EH (cell line): ENCODE results near the gene NCCRP1.

Source experiments
- DNase-seq: peaks from one replicate; pipeline ENCODE4 v3.0.0-alpha.2; 2015; ENCODE audit warnings: low read depth

Gene NCCRP1

GRCh38 chr19:39196860-39197562 is at the start of gene NCCRP1:
Gene NCCRP1 (plus strand): TSS chr19:39196964. CDS start chr19:39196983, 19 bp downstream.
- no peak for DNase-seq

DNA sequence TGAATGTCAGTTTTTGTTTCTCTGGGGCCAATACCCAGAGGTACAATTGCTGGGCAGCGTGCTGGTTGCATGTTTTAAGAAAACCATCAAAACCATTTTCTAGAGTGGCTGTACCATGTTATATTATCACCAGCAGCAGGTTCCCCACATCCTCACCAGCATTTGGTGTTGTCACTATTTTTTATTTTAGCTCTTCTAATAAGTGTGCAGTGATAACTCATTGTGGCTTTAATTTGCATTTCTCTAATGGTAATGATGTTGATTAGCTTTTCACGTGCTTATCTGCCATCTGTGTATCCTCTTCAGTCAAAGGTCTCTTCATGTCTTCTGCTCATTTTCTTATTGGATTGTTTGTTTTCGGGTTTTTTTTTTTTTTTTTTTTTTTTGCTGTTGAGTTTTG is 49.3 kb upstream of the NCCRP1 start:
- DNase-seq = no peak

DNA sequence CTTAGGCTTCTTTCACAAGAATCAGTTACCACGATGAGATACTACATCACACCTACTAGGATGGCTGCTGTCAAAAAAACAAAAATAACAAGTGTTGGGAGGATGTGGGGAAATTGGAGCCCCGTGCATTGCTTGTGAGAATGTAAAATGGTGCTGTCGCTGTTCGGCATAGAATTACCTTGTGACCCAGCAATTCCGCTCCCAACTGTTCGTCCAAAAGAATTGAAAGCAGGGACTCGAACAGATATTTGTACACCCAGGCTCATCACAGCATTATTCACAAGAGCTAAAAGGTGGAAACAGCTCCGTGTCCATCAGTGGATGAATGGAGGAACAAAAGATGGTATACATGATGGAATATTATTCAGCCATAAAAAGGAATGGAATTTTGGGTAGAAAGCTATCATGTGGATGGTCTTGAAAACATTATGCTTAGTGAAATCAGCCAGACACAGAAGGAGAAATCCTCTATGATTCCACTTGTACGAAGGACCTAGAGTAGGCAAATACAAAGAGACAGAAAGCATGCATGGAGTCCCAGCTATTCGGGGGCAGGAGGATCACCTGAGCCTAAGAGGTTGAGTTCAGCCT is 47.7 kb upstream of the NCCRP1 start:
- DNase-seq = no peak

- no peak for DNase-seq
Observed at GRCh38 chr19:39150235-39150634, 46.5 kb upstream of the NCCRP1 start.

DNA sequence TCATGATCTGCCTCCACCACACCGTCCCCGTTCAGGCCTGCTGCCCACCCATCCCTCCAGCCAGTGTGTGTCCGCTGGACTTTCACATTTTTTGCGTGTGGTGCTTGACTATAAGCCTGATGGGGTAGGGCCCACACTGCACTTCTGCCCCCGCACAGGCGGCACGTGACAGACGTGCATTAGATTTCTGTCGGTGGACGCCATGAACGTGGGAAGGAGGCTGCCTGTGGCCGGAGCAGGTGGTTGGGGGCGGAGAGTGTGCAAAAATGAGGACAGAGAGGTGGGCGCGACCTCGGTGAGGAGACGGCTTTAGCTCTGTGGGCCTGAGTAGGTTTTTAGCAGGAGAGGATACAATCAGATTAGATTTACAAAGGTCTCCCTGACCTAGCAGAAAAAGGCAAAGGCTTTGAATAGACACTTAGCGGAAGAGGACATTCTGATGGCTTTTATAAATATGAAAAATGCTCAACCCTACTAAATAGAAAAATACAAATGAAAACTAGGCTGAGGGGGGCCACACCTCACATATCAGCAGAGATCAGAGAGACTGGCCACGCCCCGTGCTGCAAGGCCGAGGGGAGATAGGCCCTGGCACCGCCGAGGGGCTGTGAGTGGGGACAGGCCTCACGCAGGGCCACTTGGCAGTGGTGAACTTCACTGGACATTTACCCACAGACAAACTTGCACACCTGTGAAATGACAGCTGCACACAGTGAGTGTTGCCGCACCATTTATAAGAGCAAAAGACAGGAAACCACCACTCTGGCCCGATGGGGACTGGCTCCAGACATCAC is 45.8 kb upstream of the NCCRP1 start:
- DNase-seq = no peak

GRCh38 chr19:39152066-39152465 is 44.7 kb upstream of the NCCRP1 start:
- DNase-seq = no peak

- no peak for DNase-seq
Observed at GRCh38 chr19:39154100-39154628, 42.6 kb upstream of the NCCRP1 start.

DNA sequence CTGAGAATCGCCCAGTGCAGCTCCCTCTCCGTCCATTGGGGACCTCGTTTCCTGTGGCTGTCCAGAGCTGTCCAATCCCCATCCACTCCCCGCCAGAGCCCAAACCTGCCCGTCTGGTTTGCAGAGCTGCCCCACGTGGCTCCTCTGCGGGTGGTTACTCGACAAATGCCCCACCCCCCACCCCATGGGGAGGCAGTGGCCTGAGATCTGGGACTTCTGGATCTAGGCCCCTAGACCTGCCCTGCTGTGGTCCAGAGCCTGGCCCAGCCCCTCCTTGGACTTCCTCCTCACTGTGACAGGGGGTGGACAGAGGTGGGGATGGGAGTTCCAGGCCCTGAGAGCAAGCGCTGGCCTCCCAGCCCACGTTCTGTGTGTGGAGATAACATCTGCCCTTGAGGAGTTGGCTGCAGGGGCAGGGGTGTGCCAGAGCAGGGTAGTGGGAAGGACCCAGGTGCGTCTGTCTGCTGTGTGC is 42.1 kb upstream of the NCCRP1 start:
- no peak for DNase-seq

DNA sequence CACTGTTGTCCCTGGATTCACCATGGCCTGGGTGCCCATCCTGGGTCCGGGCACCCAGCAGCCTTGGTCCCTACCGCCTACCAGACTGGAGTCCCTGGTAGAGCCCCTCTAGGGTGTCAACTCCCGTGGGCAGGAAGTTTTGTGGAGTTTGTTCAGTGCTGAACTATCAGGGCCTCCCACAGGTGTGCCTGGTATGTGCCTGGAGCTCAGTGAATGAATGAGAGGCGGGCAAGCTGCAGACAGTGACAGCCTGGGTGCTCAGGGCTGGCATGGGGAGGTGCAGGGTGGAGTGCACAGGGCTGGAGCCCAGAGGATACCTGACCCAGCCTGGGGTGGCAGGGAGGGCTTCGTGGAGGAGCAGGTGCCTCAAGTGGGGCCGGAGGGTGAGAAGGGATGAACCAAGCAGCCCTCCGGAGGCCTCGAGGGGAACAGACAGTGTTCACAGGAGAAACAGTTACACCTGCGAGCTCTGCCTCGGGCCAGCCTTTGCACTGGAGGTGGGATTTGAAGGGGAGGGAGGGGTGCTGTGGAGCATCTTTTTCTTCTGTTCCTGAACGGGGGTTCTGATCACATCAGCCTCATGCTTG is 41.6 kb upstream of the NCCRP1 start:
- DNase-seq = no peak

GRCh38 chr19:39155741-39156140 is 41.0 kb upstream of the NCCRP1 start:
- DNase-seq = no peak

GRCh38 chr19:39156326-39157230 is 40.2 kb upstream of the NCCRP1 start:
- DNase-seq = peak; percentile 26

DNA sequence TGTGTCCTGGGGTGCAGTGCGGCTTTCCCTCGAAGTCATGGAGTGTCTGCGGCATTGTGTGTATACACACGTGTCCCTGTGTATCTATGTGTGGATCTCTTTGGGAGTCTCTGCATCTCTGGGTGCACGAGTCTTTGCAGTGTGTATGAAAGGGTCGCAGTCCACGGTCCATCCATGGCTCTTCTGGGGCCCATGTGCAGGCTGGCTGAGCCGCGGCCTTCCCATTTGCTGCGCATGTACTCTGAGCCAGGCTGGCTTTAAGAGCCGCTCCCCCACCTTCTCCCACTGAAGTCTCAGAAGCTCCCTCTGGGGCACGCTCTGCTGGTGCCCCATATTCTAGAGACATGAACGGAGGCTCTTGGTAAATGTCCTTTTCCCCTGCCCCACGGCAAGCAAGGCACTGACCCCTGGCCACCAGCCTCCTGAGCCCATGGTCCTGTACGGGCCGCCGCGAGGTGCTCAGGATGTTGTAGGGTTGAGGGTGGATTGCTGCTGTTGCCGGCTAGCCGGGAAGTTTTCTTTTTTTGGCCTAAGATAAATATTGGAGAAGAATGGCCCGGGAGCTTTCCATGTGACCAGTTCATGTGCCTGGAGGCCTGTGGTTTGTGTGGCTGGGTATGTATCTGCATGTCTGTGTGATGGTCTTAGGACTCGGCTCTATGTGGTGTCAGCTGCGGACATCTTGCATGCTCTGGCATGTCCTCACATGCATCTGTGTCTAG is 39.3 kb upstream of the NCCRP1 start:
- DNase-seq = no peak

DNA sequence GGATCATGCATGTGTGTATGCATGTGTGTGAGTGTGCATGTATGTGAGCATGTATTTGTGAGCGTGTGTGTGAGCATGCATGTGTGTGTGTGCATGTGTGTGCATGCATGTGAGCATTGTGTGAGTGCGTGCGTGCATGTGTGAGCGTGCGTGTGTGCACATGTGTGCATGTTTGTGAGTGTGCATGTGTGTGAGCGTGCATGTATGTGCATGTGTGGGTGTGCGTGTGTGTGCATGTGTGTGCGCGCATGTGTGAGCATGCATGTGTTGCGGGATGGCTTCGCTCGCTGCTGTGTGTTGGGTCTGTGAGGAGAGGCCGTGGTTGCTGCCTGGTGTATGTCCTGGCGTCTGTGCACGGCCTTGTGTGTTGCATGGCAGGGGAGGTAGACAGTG is 38.8 kb upstream of the NCCRP1 start:
- no peak for DNase-seq

DNA sequence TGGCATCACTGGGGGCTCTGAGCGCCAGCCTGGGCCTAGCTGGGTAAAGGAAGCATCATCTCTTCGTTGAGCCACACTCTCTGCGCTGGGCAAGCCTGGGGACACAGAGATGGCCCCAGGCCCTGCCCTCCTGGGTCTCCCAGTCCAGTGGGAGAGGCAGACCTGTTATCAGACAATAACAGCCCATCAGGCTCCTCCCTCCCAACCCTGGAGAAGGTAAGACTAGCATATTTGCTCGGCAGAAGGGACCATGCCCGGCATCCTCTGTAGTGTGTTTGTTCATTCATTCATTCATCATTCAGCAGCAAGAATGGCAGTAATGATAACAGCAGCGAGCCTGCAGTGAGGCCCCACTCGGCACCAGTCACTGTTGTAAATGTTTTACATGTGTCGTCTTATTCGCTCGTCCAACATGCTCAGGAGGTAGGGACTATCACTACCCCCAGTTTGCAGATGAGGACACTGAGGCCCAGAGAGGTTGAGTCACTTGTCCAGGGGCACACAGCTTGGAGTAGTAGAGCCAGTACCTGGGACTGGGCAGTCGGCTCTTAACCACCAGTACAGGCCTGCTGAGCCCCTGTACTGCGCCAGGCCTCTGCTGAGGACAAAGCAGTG is 38.0 kb upstream of the NCCRP1 start:
- DNase-seq = no peak

DNA sequence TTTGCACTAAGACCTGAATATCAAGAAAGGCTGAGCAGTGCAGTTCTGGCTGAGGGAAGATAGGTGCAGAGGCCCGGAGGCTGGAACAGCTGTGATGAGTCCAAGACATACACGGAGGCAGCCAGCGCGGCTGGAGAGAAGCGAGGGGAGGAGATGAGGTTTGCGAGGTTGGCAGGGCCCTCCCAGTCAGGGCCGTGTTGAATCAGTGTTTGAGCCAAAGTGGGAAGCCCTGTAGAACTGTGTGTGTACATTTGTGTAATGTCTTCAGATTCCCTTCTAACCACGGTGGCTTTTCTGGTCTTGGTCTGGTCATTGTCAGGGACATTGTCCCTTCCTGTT is 36.3 kb upstream of the NCCRP1 start:
- peak; percentile 50 for DNase-seq

- DNase-seq = no peak
Observed at GRCh38 chr19:39160889-39161672, 35.7 kb upstream of the NCCRP1 start.

DNA sequence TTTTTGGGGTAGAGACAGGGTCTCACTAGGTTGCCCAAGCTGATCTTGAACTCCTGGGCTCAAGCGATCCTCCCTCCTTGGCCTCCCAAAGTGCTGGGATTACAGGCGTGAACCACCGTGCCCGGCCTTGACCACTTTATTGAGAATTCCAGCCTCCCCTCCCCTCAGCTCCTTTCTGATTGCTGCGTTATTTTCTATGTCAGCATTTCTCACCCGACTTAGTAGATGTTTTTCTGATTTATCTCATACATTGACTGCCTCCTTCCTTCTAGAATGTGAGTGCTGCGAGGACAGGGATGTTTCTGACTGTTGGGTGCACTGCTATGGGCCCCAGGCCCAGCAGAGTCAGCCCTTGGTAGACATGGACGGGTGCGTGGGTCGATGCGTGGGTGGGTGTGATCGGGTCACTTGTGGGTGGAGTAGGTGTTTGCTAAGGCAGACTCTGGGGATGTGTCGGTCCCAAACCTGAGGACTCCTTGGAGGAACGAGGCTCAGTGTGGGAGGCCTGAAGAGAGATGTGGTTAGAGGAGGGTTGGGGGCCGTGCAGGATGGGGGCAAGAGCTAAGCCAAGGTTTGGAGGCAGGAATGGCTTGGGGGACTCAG is 34.2 kb upstream of the NCCRP1 start:
- no peak for DNase-seq

DNA sequence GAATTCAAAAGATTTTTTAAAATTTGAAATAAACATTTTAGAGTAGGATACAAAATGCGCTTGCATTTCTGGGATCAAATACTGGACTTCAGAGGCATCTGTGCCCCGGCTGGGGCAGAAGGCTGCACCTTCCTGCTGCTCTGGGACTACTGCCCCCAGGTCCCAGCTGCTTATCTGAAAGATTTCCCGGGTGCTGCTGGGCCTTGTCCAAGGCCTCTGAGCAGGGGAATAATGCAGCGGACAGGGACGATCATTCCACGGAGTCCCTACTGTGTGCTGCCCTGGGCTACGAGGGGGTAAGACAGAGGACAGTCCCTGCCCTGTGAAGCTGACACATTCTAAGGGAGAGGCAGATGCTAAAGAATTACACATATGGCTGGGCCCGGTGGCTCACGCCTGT is 33.1 kb upstream of the NCCRP1 start:
- DNase-seq = no peak

GRCh38 chr19:39164289-39164688 is 32.5 kb upstream of the NCCRP1 start:
- DNase-seq = no peak
